CD4-positive, CD25-positive, alpha-beta regulatory T cell (primary cell): Measurements from ENCODE around the gene ASMTL. TPM values are rescaled to one million over a fixed set of nuclear protein-coding genes. Genes with fewer than 3 reads are reported as not detected.
"Not testable (repeated sequence)": the region's sequence is repeated elsewhere in the genome, so short reads cannot be mapped to it uniquely, and the experiment has no call there.

Source experiments
- ATAC-seq, 2 donors: fragments of 150-1000 bp; cut with Tn5 transposase; one replicate each; pipeline ENCODE4 v1.10.0; 2021; ENCODE audit warnings: low read depth in 2 of 2, moderate number of reproducible peaks in 2 of 2, moderate library complexity in 1 of 2
- DNase-seq, 3 donors: peaks; one replicate each; pipeline versions ENCODE4 v3.0.0 to v3.0.0-alpha.2; 2012 to 2022; ENCODE audit warnings: mixed read lengths in 1 of 3
- H3K27ac ChIP-seq: one replicate; pipeline ENCODE4 v1.7.0; 2013; ENCODE audit warnings: mild to moderate bottlenecking, low read length; ENCODE audit not compliant: insufficient read depth, poor library complexity, severe bottlenecking
- H3K27me3 ChIP-seq: one replicate; pipeline ENCODE4 v1.7.0; 2013; ENCODE audit warnings: low read length; ENCODE audit not compliant: control insufficient read depth, insufficient read depth
- H3K36me3 ChIP-seq: one replicate; pipeline ENCODE4 v1.7.0; 2013; ENCODE audit warnings: mild to moderate bottlenecking, low read length, moderate library complexity; ENCODE audit not compliant: control insufficient read depth, insufficient read depth
- H3K4me1 ChIP-seq: 2 replicates; pipeline ENCODE4 v1.7.0; 2013; ENCODE audit warnings: mild to moderate bottlenecking, low read length; ENCODE audit not compliant: insufficient read depth, control insufficient read depth, poor library complexity, severe bottlenecking
- H3K4me3 ChIP-seq: one replicate; pipeline ENCODE4 v1.7.0; 2013; ENCODE audit warnings: low read depth, mild to moderate bottlenecking, low read length, moderate library complexity
- H3K9me3 ChIP-seq, 2 experiments: 1 replicate in 1 of 2; 2 replicates in 1 of 2; pipeline ENCODE4 v1.7.0; 2013; ENCODE audit warnings: low read length in 2 of 2, mild to moderate bottlenecking in 1 of 2, moderate library complexity in 1 of 2; ENCODE audit not compliant: control insufficient read depth in 2 of 2
- H3K27ac Mint-ChIP-seq, 3 donors: one replicate each; pipeline ENCODE4 v1.8.0; 2020 to 2022; ENCODE audit warnings: mild to moderate bottlenecking in 3 of 3, mixed read lengths in 3 of 3, moderate library complexity in 2 of 3
- H3K27me3 Mint-ChIP-seq: one replicate; pipeline ENCODE4 v1.8.0; 2022; ENCODE audit warnings: mild to moderate bottlenecking, mixed read lengths
- H3K36me3 Mint-ChIP-seq: one replicate; pipeline ENCODE4 v1.8.0; 2020; ENCODE audit warnings: mixed read lengths
- H3K4me1 Mint-ChIP-seq, 4 donors: one replicate each; pipeline ENCODE4 v1.8.0; 2020 to 2022; ENCODE audit warnings: mixed read lengths in 4 of 4, mild to moderate bottlenecking in 1 of 4
- H3K4me3 Mint-ChIP-seq, 4 donors: one replicate each; pipeline ENCODE4 v1.8.0; 2020 to 2022; ENCODE audit warnings: mild to moderate bottlenecking in 4 of 4, mixed read lengths in 4 of 4, moderate library complexity in 3 of 4
- H3K9me3 Mint-ChIP-seq, 7 donors: one replicate each; pipeline ENCODE4 v1.8.0; 2020 to 2022; ENCODE audit warnings: mixed read lengths in 7 of 7, mild to moderate bottlenecking in 3 of 7, moderate library complexity in 2 of 7
- polyA plus RNA-seq, 4 donors: library from polyadenylated mRNA; unstranded; fragments of 300-500 nt; fragmentation: Illumina TruSeq; gene quantifications; one replicate each; pipeline ENCODE4 v1.2.3, GENCODE V29; 2021
- total RNA-seq: library from RNA; stranded (reverse); gene quantifications from one replicate; pipeline ENCODE4 v1.2.3, GENCODE V29; 2022

Gene ASMTL
- total and polyA plus RNA-seq, 5 donors from 2014 or later = 32.1 to 50.1 (median 44.6) TPM

DNA sequence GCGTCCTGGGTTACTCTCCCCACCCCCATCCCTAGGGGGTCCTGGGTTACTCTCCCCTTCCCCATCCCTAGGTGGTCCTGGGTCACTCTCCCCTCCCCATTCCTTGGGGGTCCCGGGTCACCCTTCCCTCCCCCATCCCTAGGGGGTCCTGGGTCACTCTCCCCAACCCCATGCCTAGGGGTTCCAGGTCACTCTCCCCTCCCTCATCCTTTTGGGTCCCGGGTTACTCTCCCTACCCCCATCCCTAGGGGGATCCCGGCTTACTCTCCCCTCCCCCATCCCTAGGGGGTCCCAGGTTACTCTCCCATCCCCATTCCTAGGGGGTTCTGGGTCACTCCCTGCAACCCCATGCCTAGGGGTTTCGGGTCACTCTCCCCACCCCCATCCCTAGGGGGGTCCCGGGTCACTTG, 1.5 kb downstream of the ASMTL start:
- no peaks in the 10 kb centered on the region for H3K9me3 ChIP-seq
- peaks cover 0 to 12% (median 7%) of the 10 kb centered on the region in 7 donors for H3K9me3 Mint-ChIP-seq
- peaks cover 23% of the 10 kb centered on the region for H3K36me3 Mint-ChIP-seq
- H3K4me3 Mint-ChIP-seq = peak overlapping the region in 3 of 4 donors; percentile 12 to 36 (median 21)
- peaks cover 29% of the 10 kb centered on the region for H3K4me1 ChIP-seq
- DNase-seq = no peak
- no peak overlapping the region for H3K27ac ChIP-seq
- H3K4me1 Mint-ChIP-seq = peaks cover 0 to 42% (median 11%) of the 10 kb centered on the region in 4 donors
- H3K27me3 Mint-ChIP-seq = peaks cover 4% of the 10 kb centered on the region
- no peak overlapping the region for H3K4me3 ChIP-seq
- H3K27ac Mint-ChIP-seq = no peak overlapping the region
- H3K27me3 ChIP-seq = no peaks in the 10 kb centered on the region
- no peak for ATAC-seq
- H3K36me3 ChIP-seq = no peaks in the 10 kb centered on the region

DNA sequence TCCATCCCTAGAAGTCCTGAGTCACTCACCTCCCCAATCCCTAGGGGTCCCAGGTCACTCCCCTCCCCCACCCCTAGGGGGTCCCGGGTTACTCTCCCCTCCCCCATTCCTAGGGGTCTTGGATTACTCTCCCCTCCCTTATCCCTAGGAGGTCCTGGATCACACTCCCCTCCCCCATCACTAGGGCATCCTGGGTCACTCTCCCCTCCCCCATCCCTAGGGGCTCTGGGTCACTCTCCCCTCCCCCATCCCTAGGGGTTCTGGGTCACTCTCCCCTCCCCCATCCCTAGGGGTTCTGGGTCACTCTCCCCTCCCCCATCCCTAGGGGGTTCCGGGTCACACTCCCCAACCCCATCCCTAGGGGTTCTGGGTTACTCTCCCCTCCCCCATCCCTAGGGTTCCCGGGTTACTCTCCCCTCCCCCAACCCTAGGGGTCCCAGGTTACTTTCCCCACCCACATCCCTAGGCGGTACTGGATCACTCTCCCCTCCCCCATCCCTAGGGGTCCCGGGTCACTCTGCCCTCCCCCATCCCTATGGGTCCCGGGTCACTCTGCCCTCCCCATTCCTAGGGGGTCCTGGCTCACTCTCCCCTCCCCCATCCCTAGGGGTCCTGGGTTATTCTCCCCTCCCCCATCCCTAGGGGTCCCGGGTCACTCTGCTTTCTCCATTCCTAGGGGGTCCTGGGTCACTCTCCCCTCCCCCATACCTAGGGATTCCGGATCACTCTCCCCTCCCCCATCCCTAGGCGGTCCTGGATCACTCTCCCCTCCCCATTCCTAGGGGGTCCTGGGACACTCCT, 2.1 kb downstream of the ASMTL start:
- Histone ChIP-seq H3K27me3 (no peaks in the 10 kb centered on the region), H3K4me3 (no peak overlapping the region), H3K36me3 (no peaks in the 10 kb centered on the region), H3K4me1 (peaks cover 29% of the 10 kb centered on the region), H3K27ac (no peak overlapping the region), H3K9me3 (no peaks in the 10 kb centered on the region)
- peaks cover 4% of the 10 kb centered on the region for H3K27me3 Mint-ChIP-seq
- peak overlapping the region in 1 of 3 donors; percentile 69 for H3K27ac Mint-ChIP-seq
- H3K9me3 Mint-ChIP-seq = peaks cover 0 to 14% (median 7%) of the 10 kb centered on the region in 7 donors
- H3K36me3 Mint-ChIP-seq = peaks cover 27% of the 10 kb centered on the region
- DNase-seq (no peak), ATAC-seq (no peak)
- H3K4me1 Mint-ChIP-seq = peaks cover 0 to 40% (median 15%) of the 10 kb centered on the region in 4 donors
- H3K4me3 Mint-ChIP-seq = peak overlapping the region in 1 of 4 donors; percentile 88

DNA sequence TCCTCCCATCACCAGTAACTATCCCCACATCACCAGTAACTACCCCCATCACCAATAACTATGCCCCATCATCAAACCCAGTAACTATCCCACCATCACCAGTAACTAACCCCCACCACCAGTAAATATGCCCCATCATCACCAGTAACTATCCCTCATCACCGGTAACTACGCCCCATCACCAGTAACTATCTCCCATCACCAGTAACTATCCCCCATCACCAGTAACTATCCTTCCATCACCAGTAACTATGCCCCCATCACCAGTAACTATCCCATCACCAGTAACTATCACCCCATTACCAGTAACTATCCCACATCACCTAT, 2.9 kb downstream of the ASMTL start:
- no peaks in the 10 kb centered on the region for H3K27me3 ChIP-seq
- H3K27ac Mint-ChIP-seq = peak overlapping the region in 2 of 3 donors; percentile 19 to 69
- peaks cover 0 to 19% (median 7%) of the 10 kb centered on the region in 7 donors for H3K9me3 Mint-ChIP-seq
- peaks cover 4% of the 10 kb centered on the region for H3K27me3 Mint-ChIP-seq
- peaks cover 0 to 2% of the 10 kb centered on the region in 2 experiments for H3K9me3 ChIP-seq
- no peak for DNase-seq
- H3K27ac ChIP-seq = no peak overlapping the region
- peaks cover 7 to 39% (median 18%) of the 10 kb centered on the region in 4 donors for H3K4me1 Mint-ChIP-seq
- no peak for ATAC-seq
- H3K4me3 Mint-ChIP-seq = peak overlapping the region in 2 of 4 donors; percentile 38 to 88
- H3K36me3 Mint-ChIP-seq = peaks cover 33% of the 10 kb centered on the region
- H3K36me3 ChIP-seq = no peaks in the 10 kb centered on the region
- H3K4me1 ChIP-seq = peaks cover 29% of the 10 kb centered on the region
- no peak overlapping the region for H3K4me3 ChIP-seq

DNA sequence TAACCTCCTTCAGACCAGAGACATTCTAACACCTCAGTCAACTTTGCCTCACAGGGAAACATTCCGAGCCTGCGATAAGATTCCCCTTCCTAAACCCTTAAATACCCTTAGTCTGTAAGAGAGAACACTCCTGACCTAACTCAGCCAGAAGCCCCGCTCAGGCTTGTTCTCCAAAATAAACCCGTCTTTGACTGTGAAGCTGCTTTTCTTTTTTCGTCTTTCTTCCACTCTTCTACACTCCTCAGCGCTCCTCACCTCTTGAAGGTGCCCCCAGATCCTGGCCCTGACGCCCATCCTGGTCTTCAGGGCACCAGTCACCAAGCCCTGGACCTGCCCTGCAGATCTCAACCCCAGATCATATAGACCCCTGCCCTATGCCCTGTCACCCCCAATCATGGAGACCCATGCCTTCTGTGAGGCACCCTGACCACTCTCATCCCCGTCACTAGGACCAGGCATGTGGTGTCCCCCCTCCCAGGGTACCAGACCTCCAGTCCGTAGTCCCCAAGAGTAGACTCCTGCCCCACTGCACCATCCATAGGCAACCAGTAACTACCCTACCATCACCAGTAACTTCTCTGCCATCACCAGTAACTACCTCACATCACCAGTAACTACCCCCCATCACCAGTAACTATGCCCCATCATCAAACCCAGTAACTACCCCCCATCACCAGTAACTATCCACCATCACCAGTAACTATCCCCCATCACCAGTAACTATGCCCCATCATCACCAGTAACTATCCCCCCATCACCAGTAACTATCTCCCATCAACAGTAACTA, 3.5 kb downstream of the ASMTL start:
- peaks cover 38% of the 10 kb centered on the region for H3K36me3 Mint-ChIP-seq
- Histone ChIP-seq H3K4me1 (peaks cover 26% of the 10 kb centered on the region), H3K27me3 (no peaks in the 10 kb centered on the region), H3K27ac (no peak overlapping the region), H3K9me3 (peaks cover 0 to 4% of the 10 kb centered on the region in 2 experiments), H3K4me3 (no peak overlapping the region), H3K36me3 (no peaks in the 10 kb centered on the region)
- peaks cover 0 to 22% (median 7%) of the 10 kb centered on the region in 7 donors for H3K9me3 Mint-ChIP-seq
- peak overlapping the region in 2 of 3 donors; percentile 12 to 19 for H3K27ac Mint-ChIP-seq
- H3K4me3 Mint-ChIP-seq = peak overlapping the region in 2 of 4 donors; percentile 6 to 88
- H3K27me3 Mint-ChIP-seq = peaks cover 4% of the 10 kb centered on the region
- no peak for ATAC-seq
- H3K4me1 Mint-ChIP-seq = peaks cover 10 to 35% (median 16%) of the 10 kb centered on the region in 4 donors
- no peak for DNase-seq

DNA sequence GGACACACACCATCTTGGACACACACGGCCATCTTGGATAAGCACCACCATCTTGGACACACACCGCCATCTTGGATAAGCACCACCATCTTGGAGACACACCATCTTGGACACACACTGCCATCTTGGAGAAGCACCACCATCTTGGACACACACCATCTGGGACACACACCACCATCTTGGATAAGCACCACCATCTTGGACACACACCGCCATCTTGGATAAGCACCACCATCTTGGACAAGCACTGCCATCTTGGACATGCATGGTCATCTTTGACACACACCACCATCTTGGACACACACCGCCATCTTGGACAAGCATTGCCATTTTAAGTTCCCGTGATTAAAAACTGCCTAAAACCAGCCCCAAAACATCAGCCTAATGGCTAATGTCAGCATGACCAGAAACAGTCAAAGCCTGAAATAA, 4.1 kb downstream of the ASMTL start:
- Mint-ChIP-seq H3K9me3 (peaks cover 0 to 22% (median 7%) of the 10 kb centered on the region in 7 donors), H3K4me1 (peaks cover 10 to 35% (median 17%) of the 10 kb centered on the region in 4 donors), H3K27ac (peak overlapping the region in 1 of 3 donors; percentile 12), H3K4me3 (peak overlapping the region in 1 of 4 donors; percentile 88), H3K36me3 (peaks cover 38% of the 10 kb centered on the region)
- DNase-seq, H3K9me3 ChIP-seq, ATAC-seq, H3K27me3 Mint-ChIP-seq, H3K27me3 ChIP-seq, H3K36me3 ChIP-seq, H3K27ac ChIP-seq, H3K4me3 ChIP-seq: not testable (repeated sequence)
- H3K4me1 ChIP-seq = peaks cover 23% of the 10 kb centered on the region

DNA sequence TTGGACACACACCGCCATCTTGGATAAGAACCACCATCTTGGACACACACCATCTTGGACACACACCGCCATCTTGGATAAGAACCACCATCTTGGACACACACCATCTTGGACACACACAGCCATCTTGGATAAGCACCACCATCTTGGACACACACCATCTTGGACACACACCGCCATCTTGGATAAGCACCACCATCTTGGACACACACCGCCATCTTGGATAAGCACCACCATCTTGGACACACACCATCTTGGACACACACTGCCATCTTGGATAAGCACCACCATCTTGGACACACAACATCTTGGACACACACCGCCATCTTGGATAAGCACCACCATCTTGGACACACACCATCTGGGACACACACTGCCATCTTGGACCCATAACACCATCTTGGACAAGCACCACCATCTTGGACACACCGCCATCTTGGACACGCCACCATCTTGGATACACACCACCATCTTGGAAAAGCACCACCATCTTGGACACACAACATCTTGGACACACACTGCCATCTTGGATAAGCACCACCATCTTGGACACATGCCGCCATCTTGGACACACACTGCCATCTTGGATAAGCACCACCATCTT, 4.6 kb downstream of the ASMTL start:
- H3K4me3 ChIP-seq, ATAC-seq, H3K36me3 ChIP-seq, H3K4me3 Mint-ChIP-seq, H3K27ac ChIP-seq, H3K9me3 ChIP-seq, H3K27me3 Mint-ChIP-seq, H3K27me3 ChIP-seq, DNase-seq: not testable (repeated sequence)
- Mint-ChIP-seq H3K27ac (peak overlapping the region in 1 of 3 donors; percentile 65), H3K9me3 (peaks cover 0 to 22% (median 7%) of the 10 kb centered on the region in 7 donors), H3K36me3 (peaks cover 38% of the 10 kb centered on the region), H3K4me1 (peaks cover 10 to 35% (median 17%) of the 10 kb centered on the region in 4 donors)
- peaks cover 23% of the 10 kb centered on the region for H3K4me1 ChIP-seq
